Gastroesophageal sphincter (tissue), 3 donors: Measurements from ENCODE around the gene UPP2.

ENCODE experiments used
- EP300 ChIP-seq: sonication (generic); formaldehyde crosslinking; IDR thresholded peaks from one replicate; pipeline ENCODE4 v1.6.1; 2017; ENCODE audit warnings: antibody characterized with exemption, mild to moderate bottlenecking
- POLR2A ChIP-seq, 2 donors: fragments of 450-650 bp; IDR thresholded peaks; one replicate each; pipeline ENCODE4 v1.6.1; 2017; ENCODE audit warnings: antibody characterized with exemption in 2 of 2, mild to moderate bottlenecking in 2 of 2, moderate library complexity in 1 of 2
- TF ChIP-seq, protein P1 (sequence below), 4 experiments: fragments of 200-600 bp in 2 of 4; fragments of 450-650 bp in 2 of 4; sonication (generic) in 1 of 4; IDR thresholded peaks; one replicate each; pipeline ENCODE4 v1.5.1; 2017 to 2019; ENCODE audit warnings: antibody characterized with exemption in 4 of 4, mild to moderate bottlenecking in 2 of 4, moderate library complexity in 2 of 4

DNA sequence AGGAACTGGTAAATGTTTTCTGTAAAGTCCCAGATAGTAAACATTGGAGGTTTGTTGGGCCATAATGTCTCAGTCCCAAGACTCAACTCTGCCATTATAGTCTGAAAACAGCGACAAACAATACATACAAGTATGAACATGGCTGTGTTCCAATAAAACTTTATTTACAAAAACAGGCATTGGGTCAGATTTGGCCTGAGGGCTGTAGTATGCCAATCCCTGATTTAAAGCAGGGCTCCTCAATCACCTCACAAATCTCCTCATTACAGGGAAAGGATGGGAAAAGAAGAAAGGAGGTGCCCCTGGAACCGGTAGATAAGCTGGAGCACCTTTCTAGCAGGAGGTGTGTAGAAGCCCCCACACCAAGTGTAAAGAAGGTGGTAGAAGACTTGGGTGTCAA, 48.9 kb upstream of the UPP2 start:
- TF ChIP-seq POLR2A (IDR thresholded peaks at IDR 0.05), result no peak
- TF ChIP-seq, protein P1, sequence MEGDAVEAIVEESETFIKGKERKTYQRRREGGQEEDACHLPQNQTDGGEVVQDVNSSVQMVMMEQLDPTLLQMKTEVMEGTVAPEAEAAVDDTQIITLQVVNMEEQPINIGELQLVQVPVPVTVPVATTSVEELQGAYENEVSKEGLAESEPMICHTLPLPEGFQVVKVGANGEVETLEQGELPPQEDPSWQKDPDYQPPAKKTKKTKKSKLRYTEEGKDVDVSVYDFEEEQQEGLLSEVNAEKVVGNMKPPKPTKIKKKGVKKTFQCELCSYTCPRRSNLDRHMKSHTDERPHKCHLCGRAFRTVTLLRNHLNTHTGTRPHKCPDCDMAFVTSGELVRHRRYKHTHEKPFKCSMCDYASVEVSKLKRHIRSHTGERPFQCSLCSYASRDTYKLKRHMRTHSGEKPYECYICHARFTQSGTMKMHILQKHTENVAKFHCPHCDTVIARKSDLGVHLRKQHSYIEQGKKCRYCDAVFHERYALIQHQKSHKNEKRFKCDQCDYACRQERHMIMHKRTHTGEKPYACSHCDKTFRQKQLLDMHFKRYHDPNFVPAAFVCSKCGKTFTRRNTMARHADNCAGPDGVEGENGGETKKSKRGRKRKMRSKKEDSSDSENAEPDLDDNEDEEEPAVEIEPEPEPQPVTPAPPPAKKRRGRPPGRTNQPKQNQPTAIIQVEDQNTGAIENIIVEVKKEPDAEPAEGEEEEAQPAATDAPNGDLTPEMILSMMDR (IDR thresholded peaks at IDR 0.05), result no peak
- no peak for TF ChIP-seq EP300
